Dermis microvascular lymphatic vessel endothelial cell (primary cell): ENCODE measurements around the gene UGT1A5. TPM values are rescaled to one million over a fixed set of nuclear protein-coding genes. Genes with fewer than 3 reads are reported as not detected.
"Not testable (repeated sequence)": the region's sequence is repeated elsewhere in the genome, so short reads cannot be mapped to it uniquely, and the experiment has no call there.

Experiments used
- DNase-seq, 2 donors: peaks; one replicate each; pipeline versions ENCODE4 v3.0.0 to v3.0.0-alpha.2; 2010; ENCODE audit warnings: low read depth in 2 of 2
- total RNA-seq: library from RNA; depleted of rRNA; stranded (reverse); fragments of >200 nt; gene quantifications from 2 replicates; pipeline ENCODE4 v1.2.1, GENCODE V29; 2014

UGT1A5 gene
- total RNA-seq, 1 donor from 2014 or later = not detected

DNA sequence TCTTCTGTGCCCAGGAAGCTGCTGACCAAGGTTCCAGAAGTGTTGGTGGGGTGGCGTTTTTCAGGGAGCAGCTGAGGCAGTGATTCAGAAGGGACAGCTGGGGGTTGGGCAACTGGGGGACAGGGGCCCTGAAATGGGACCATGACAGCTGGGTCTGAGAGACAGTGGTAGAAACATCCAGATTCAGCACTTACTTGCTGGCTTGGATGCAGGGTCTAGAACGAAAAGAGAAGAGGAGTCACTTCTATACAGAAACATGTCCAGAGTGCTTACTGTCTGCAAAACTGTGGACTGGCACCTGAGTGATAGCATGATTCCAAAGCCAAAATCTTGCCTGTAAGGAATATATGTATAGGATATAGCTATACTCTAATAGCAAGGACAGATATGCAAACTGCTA lies 33.1 kb downstream of the UGT1A5 start:
- not testable (repeated sequence) for DNase-seq

GRCh38 chr2:233746475-233747282 lies 34.0 kb downstream of the UGT1A5 start:
- DNase-seq = no peak

DNA sequence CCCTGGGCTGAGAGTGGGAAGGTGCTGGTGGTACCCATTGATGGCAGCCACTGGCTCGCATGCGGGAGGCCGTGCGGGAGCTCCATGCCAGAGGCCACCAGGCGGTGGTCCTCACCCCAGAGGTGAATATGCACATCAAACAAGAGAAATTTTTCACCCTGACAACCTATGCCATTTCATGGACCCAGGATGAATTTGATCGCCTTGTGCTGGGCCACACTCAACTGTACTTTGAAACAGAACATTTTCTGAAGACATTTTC lies 34.5 kb downstream of the UGT1A5 start:
- DNase-seq = no peak

DNA sequence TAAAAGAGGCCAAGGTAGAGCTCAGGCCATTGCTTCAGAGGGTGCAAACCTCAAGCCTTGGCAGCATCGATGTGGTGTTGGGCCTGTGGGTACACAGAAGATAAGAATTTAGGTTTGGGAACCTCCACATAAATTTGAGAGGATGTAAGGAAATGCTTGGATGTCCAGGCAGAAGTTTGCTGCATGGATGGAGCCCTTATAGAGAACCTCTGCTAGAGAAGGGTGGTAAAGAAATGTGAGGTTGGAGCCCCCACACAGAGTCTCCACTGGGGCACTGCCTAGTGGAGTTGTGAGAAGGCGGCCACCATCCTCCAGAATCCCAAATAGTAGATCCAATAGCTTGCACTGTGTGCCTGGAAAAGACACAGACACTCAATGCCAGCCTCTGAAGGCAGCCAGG lies 38.0 kb downstream of the UGT1A5 start:
- DNase-seq = not testable (repeated sequence)

- DNase-seq = not testable (repeated sequence)
Observed at GRCh38 chr2:233751212-233752009, 38.7 kb downstream of the UGT1A5 start.

GRCh38 chr2:233754872-233755611 lies 42.3 kb downstream of the UGT1A5 start:
- DNase-seq = no peak

DNA sequence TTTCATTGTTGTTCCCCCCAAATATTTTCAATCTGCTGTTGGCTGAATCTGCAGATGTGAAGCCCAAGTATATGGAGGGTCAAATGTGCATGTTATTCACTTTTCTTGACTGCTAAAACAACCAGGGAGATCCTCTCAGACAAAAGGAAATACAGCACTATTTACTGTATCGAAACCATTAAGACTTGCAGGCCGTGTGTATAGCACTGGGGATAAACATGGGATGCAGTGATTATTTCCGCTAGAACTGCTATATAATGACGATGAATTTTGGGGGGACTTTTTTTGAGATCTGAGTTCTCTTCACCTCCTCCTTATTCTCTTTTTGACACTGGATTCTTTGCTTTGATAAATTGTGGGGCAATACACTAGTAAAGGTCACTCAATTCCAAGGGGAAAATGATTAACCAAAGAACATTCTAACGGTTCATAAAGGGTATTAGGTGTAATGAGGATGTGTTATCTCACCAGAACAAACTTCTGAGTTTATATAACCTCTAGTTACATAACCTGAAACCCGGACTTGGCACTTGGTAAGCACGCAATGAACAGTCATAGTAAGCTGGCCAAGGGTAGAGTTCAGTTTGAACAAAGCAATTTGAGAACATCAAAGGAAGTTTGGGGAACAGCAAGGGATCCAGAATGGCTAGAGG lies 43.8 kb downstream of the UGT1A5 start:
- DNase-seq = no peak

GRCh38 chr2:233758141-233758540 lies 45.4 kb downstream of the UGT1A5 start:
- no peak for DNase-seq

GRCh38 chr2:233758849-233759248 lies 46.1 kb downstream of the UGT1A5 start:
- DNase-seq = no peak

DNA sequence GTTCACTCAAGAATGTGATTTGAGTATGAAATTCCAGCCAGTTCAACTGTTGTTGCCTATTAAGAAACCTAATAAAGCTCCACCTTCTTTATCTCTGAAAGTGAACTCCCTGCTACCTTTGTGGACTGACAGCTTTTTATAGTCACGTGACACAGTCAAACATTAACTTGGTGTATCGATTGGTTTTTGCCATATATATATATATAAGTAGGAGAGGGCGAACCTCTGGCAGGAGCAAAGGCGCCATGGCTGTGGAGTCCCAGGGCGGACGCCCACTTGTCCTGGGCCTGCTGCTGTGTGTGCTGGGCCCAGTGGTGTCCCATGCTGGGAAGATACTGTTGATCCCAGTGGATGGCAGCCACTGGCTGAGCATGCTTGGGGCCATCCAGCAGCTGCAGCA lies 47.3 kb downstream of the UGT1A5 start, which contains the start of gene UGT1A1:
TSS of gene UGT1A1 (plus strand) at position 228 of the 400 bp plus-strand sequence. CDS start at position 246, 18 bp downstream.
- no peak for DNase-seq

DNA sequence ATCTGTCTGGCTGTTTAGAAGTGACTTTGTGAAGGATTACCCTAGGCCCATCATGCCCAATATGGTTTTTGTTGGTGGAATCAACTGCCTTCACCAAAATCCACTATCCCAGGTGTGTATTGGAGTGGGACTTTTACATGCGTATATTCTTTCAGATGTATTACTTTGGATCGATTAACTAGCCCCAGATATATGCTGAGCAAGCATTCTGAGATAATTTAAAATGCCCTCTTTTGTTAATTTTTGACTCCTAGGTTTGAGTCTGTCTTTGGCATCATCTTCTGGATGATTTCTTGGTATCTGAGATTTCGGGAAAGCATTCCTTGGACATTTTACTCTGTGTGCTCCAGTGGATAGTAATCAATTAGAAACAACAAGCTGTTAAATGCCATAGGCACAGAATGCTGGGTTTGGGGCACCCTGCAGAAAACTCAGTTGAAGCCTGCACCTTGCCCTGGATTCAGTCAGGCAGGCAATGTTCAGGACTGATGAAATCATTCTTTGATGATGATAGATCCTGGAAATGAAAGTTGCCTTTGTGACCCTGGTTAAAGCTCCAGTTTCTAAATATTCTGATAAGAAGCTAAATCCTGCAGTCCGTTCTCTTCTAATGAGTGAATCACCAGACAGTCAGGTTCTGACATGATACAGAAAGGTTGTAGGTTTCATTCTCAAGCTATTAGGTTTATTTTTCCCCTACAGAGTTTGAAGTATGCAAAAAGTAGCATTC lies 48.5 kb downstream of the UGT1A5 start:
- no peak for DNase-seq

DNA sequence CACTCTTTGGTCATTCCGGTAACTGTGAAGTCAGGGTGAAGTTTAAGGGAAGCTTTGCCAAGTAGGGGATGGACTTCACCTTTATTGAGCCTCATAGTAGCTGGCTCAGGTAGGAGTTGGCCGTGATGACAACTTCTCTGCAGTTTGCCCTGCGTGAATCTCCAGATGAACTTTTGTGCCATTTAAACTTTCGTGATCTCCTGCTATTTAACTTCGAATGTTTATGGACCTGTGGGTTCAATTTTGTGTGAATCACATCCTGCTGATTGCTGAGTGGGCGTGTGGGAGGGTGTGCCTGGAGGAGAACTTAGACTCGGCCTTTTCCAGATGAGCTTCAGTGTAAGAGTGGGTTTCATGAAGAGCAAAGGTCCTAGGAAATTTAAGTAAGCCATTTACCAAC lies 51.6 kb downstream of the UGT1A5 start:
- DNase-seq = no peak

- no peak for DNase-seq
Observed at GRCh38 chr2:233764761-233765160, 52.1 kb downstream of the UGT1A5 start.

DNA sequence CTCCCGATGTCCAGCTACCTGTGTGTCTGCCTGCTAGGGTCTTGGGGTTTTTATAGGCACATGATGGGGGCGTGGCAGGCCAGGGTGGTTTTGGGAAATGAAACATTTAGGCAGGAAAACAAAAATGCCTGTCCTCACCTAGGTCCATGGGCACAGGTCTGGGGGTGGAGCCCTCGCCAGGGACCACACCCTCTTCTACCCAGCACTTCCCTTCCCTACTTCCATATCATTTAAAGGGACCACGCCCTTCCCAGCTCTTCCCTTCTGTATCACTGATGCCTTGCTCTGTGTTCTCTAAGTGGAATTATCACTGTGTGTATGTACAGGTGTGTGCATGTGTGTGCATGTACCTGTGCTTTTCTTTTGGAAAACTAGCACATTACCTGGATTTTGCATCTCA lies 53.7 kb downstream of the UGT1A5 start:
- DNase-seq = no peak

GRCh38 chr2:233768076-233768475 lies 55.4 kb downstream of the UGT1A5 start:
- no peak for DNase-seq

GRCh38 chr2:233769260-233769659 lies 56.6 kb downstream of the UGT1A5 start:
- no peak for DNase-seq

DNA sequence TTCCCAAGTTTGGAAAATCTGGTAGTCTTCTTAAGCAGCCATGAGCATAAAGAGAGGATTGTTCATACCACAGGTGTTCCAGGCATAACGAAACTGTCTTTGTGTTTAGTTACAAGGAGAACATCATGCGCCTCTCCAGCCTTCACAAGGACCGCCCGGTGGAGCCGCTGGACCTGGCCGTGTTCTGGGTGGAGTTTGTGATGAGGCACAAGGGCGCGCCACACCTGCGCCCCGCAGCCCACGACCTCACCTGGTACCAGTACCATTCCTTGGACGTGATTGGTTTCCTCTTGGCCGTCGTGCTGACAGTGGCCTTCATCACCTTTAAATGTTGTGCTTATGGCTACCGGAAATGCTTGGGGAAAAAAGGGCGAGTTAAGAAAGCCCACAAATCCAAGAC lies 59.4 kb downstream of the UGT1A5 start:
- no peak for DNase-seq

GRCh38 chr2:233772583-233772982 lies 59.9 kb downstream of the UGT1A5 start:
- DNase-seq = no peak

GRCh38 chr2:233773854-233774253 lies 61.1 kb downstream of the UGT1A5 start:
- no peak for DNase-seq

GRCh38 chr2:233775414-233775813 lies 62.7 kb downstream of the UGT1A5 start:
- no peak for DNase-seq

- no peak for DNase-seq
Observed at GRCh38 chr2:233778030-233778429, 65.3 kb downstream of the UGT1A5 start, which contains the start of gene MROH2A. MROH2A (plus strand) TSS chr2:233778330; CDS start chr2:233779359, 1,029 bp downstream.
